Urinary bladder (tissue), 4 donors: ENCODE results near the gene CDR2. TPM values are rescaled to one million over a fixed set of nuclear protein-coding genes. Genes with fewer than 3 reads are reported as not detected.
A peak's percentile ranks its signal among the peaks of the same experiment; 100 is the strongest.
"Not testable (repeated sequence)": the region's sequence is repeated elsewhere in the genome, so short reads cannot be mapped to it uniquely, and the experiment has no call there.

ENCODE experiments used
- DNase-seq: peaks from one replicate; pipeline ENCODE4 v3.0.0-alpha.2; 2015; ENCODE audit errors: extremely low spot score
- H3K27ac ChIP-seq: one replicate; pipeline ENCODE4 v1.5.1; 2013; ENCODE audit warnings: low read depth, mild to moderate bottlenecking, moderate library complexity
- H3K36me3 ChIP-seq: one replicate; pipeline ENCODE4 v1.6.1; 2013; ENCODE audit warnings: mild to moderate bottlenecking, moderate library complexity; ENCODE audit not compliant: insufficient read depth
- H3K4me1 ChIP-seq: one replicate; pipeline ENCODE4 v1.6.1; 2013; ENCODE audit warnings: mild to moderate bottlenecking, moderate library complexity; ENCODE audit not compliant: insufficient read depth
- H3K4me3 ChIP-seq: one replicate; pipeline ENCODE4 v1.5.1; 2013; ENCODE audit warnings: low read depth, low read length
- WGBS: extraction: QIAGEN DNeasy Blood & Tissue Kit; methylation state at CpG from one replicate; pipeline ENCODE4 v1.1.7; 2013; 5-methylcytosine and 5-hydroxymethylcytosine counted together
- polyA plus RNA-seq: library from polyadenylated mRNA; stranded (reverse); fragments of 200-250 nt; gene quantifications from one replicate; pipeline ENCODE4 v1.2.3, GENCODE V29; 2013
- total RNA-seq: library from RNA; depleted of rRNA; stranded (reverse); fragments of >200 nt; gene quantifications from one replicate; pipeline ENCODE4 v1.2.3, GENCODE V29; 2014
- donor health status: healthy with polysubstance abuse.
- donor health status: healthy.

The CDR2 gene
- total and polyA plus RNA-seq, 2 donors: 22.9 to 48.6 TPM

DNA sequence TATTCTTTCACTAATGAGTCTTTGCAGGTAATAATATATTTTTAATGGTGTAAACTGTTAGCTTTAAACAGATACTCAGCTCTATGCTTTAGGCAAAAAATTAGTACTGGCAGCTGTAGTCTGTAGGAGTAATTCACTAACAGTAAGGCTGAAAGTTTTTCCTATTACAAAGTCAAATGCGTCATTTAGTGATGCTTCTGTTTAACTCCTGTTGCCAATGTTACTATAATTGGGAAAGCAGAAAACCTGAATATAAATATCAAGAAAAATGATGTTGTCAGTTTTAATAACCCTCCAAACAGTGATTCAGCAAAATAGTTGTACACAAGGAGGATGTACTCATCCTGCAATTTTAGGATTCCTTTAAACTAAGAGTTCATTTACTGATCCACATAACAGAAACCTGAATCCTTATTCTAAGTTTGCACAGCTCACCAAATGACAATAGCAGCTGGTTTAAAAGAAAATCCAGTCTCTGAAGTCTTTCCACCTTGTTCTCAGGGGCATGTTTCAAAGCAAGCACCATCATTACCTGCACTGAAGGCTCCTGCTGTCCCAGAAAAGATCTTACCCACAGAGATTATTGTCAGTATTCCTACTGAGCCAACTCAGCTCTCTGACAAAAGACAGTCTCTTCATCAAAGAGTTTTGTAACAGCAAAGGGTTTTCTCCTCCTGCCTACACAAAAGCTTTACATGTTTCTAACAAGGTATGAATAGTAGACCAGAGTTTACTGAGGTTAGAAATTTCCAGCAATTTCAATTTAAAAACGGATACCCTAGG lies 4.2 kb downstream of the CDR2 start:
- Histone ChIP-seq H3K4me1 (peaks cover 3% of the 10 kb centered on the region), H3K36me3 (no peaks in the 10 kb centered on the region), H3K27ac (peak overlapping the region; percentile 52), H3K4me3 (no peak overlapping the region)
- WGBS: 46% methylated on average over 2 of the region's 2 CpGs
- DNase-seq: no peak

DNA sequence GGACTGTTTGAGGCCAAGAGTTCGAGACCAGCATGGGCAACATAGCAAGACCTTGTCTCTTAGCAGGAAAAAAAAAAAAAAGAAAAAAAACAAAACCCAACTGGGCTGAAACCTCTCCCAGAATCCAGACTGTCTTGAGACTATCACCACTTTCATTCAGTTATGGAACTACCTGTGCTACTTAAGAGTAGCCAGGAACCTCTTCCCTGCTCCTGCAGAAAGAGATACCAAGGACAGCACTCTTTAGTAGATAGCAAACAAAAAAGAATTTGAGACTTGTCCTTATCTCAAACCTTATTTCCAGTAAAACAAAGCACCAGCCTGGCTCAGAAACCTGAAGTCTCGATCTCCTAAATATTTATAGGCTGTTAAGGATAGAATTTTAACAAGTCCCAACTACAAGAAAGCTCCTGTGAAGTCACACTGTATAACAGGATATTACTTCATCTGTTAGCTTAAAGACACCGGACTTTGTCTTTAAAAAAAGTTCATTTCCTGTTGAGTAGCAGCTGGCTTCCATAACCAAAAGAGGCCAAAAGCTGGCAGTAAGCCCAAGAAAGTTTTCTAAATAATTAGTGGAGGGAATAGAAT lies 5.1 kb downstream of the CDR2 start:
- peaks cover 3% of the 10 kb centered on the region for H3K4me1 ChIP-seq
- H3K4me3 ChIP-seq: no peak overlapping the region
- no peak overlapping the region for H3K27ac ChIP-seq
- no peaks in the 10 kb centered on the region for H3K36me3 ChIP-seq
- DNase-seq: peak; percentile 36
- WGBS: 35% methylated on average over 3 of the region's 3 CpGs

DNA sequence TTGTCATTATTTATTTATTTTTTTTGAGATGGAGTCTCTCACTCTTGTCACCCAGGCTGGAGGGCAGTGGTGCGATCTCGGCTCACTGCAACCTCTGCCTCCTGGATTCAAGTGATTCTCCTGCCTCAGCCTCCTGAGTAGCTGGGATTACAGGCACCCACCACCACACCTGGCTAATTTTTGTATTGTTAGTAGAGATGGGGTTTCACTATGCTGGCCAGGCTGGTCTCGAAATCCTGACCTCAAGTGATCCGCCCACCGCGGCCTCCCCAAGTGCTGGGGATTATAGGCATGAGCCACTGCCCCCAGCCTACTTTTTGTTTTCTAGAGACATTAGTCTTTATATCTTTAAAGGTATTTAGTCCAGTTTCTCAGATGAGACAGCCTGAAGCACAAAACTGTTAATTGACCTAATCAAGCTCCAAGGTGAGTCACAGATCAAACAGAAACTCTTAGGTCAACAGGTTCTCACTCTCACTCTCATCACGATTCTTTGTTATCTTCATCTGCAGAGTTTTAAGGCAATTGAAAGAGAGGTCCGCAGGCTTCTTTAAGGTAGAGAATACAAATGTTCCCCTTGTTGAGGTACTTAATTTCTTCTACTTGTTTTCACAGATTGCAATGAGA lies 6.1 kb downstream of the CDR2 start:
- not testable (repeated sequence) for H3K36me3 ChIP-seq, H3K4me3 ChIP-seq, H3K27ac ChIP-seq, H3K4me1 ChIP-seq, DNase-seq
- WGBS: 93% methylated on average over 8 of the region's 8 CpGs

DNA sequence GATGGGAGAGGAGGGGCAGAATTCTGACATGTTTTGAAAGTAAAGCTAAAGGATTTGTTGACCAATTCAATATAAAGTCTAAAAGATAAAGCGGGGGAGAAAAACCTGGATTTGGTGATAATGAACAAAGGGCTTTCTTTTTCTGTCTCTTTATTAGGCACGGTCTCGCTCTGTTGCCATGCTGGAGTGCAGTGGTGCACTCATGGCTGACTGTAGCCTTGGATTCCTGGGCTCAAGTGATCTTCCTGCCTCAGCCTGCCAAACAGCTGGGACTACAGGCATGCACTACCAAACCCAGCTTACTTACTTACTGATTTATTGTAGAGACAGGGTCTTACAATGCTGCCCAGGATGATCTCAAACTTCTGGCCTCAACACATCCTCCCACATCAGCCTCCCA lies 7.5 kb downstream of the CDR2 start:
- no peak for DNase-seq
- Histone ChIP-seq H3K27ac (no peak overlapping the region), H3K36me3 (peaks cover 3% of the 10 kb centered on the region), H3K4me3 (no peak overlapping the region), H3K4me1 (peaks cover 2% of the 10 kb centered on the region)
- 92% methylated on average over 3 of the region's 3 CpGs for WGBS

DNA sequence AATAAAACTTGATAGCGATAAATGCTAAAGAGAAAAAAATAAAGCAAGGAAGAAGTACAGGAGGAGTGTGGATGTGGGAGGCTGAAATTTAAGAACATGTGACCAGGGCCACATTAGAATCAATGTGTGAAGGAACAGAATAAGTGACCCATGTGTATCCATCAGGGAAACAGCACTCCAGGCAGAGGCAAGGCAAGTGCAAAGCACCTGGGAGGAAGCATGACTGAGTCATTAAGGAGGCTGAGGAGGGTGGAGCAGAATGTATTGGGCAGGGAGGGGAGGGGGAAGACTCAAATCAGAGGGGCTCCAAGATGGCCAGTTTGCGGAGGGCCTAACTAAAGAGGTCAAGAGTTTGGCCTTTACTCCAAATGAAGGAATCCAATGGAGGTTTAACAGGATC lies 8.0 kb downstream of the CDR2 start:
- Histone ChIP-seq H3K27ac (no peak overlapping the region), H3K4me1 (peaks cover 2% of the 10 kb centered on the region), H3K36me3 (peaks cover 3% of the 10 kb centered on the region), H3K4me3 (no peak overlapping the region)
- 100% methylated on average over 2 of the region's 2 CpGs for WGBS
- no peak for DNase-seq

DNA sequence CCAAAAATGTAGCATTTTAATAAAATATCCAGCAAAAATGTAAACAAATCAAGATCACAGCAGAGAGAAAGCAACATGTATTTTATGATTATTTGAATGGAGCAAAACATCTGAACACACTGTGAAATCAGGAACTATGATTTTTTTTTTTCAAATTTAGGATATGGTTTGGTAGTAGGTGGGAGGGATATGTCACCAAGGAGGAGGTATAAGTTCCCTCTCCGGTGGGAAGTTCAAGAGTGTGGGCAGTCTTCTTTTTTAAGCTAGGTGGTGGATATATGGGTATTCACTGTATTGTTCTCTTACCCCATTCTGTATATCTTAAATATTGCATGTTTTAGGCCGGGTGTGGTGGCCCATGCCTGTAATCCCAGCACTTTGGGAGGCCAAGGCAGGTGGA lies 10.2 kb downstream of the CDR2 start:
- Histone ChIP-seq H3K4me3 (no peak overlapping the region), H3K36me3 (peaks cover 3% of the 10 kb centered on the region), H3K27ac (no peak overlapping the region), H3K4me1 (no peaks in the 10 kb centered on the region)
- DNase-seq: no peak
- WGBS: 90% methylated on average over 2 of the region's 2 CpGs

DNA sequence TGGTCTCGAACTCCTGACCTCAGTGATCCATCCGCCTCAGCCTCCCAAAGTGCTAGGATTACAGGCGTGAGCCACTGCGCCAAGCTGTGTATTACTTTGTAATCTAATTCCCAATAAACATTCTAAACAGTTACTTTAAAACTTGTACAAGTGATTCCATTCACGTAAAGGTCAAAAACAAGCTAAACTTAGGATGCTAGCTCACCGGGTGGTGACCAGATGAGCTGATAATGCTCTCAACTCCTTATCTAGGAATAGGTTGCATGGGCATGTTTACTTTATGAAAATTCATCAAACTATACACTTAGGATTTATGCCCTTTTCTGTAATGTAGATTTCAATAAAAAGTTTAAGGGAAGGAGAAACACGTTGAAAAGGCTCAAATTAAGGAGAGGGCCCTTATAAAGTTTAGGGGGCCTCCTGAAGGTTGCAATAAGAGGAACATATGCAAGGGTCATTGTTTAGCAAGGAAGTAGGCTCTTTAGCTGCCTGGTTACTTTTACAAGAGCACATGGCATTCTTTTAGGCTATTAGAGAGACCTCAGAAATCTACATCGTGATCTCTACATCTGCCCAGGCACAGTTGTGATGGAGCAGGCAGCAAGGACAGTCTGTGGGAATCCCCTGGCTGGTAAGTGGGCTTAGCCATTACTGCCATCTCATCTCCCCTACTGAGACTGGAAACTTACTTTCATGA lies 13.3 kb downstream of the CDR2 start:
- H3K27ac ChIP-seq: no peak overlapping the region
- 64% methylated on average over 8 of the region's 8 CpGs for WGBS

DNA sequence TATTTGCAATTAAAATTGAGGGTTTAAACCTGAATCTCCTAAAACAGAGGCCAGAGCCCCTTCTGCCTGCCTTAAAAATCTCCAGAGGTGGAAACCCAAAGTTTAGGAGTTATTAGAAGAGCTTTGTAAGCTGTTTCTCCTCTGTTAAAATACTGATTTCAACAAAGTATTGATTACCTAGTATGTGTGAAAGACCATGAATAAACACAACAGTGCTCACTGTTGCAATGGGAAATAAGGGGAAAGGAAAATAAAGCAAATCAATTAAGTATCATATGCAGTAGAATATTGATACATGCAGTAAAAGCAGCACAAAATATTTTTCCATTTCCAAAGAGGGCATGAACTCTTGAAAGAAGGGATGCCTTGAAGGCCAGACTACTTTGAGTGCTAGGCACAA lies 14.7 kb downstream of the CDR2 start:
- Histone ChIP-seq H3K4me3 (no peak overlapping the region), H3K4me1 (no peaks in the 10 kb centered on the region), H3K27ac (no peak overlapping the region), H3K36me3 (peaks cover 3% of the 10 kb centered on the region)
- DNase-seq: no peak

More for the DNA sequence above, 13.3 kb downstream of the CDR2 start:
- Histone ChIP-seq H3K4me3 (no peak overlapping the region), H3K4me1 (no peaks in the 10 kb centered on the region), H3K36me3 (peaks cover 3% of the 10 kb centered on the region)
- DNase-seq: no peak

DNA sequence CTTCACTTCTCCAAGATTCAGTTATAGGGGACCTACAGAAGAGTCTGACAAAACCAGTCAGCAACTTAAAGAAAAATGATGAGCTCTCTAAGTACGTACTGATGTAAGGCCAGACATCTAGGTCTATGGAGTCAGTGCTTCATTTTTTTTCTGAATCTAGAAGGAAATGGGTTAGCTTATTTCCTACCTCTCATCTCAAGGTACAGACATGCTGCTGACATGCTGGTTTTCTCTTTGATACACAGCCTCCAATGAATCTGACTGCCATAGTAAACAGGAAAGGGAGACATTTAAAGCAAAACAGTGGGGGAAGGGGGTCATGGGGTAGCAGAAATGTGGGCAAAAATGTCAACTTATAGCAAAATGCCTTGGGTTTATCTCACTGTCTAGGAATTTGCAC lies 16.4 kb downstream of the CDR2 start:
- H3K36me3 ChIP-seq: no peaks in the 10 kb centered on the region
- DNase-seq: no peak
- H3K4me1 ChIP-seq: peaks cover 1% of the 10 kb centered on the region
- H3K4me3 ChIP-seq: no peak overlapping the region
- no peak overlapping the region for H3K27ac ChIP-seq
- WGBS: 79% methylated on average over 1 of the region's 1 CpG

DNA sequence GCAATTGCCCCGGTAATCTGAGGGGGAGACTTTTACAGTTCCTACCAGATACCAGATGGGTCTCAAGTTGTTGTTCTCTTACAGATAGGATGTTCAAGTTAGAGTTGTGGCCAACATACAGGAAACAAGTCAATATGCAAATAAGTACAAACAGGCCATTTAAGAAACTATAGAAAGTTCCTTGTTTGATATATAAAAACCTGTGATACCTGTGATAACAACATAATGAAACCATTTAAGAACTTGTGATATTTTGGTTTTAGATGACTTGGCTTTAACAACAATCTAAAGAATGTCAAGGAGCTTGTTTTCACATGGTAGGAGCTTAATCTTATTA lies 16.8 kb downstream of the CDR2 start:
- H3K4me1 ChIP-seq: peaks cover 1% of the 10 kb centered on the region
- no peak for DNase-seq
- H3K36me3 ChIP-seq: no peaks in the 10 kb centered on the region
- no peak overlapping the region for H3K4me3 ChIP-seq
- WGBS: 46% methylated on average over 1 of the region's 1 CpG
- no peak overlapping the region for H3K27ac ChIP-seq

DNA sequence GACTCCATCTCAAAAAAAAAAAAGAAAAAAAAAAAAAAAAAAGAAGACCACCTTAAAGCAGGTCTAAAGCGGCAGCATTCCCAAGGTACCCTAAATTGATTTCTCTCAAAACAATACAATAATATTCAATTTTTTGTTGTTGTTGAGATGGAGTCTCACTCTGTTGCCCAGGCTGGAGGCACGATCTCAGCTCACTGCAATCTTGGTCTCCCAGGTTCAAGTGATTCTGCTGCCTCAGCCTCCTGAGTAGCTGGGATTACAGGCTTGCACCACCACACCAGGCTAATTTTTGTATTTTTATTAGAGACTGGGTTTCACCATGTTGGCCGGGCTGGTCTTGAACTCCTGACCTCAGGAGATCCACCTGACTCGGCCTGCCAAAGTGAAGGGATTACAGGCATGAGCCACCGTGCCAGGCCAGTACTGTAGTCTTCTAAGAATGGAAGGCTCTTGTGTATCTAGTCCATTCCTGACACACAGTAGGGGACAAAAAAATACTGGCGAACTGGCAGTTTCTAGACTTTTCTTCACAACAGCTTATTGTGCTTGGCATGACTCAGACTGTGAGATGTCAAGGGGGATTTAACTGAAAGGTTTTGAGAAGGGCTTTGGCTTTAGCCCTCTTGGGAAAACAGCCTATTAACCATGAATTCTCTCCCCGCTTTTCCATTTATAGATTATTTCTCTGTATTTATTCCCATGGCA lies 17.3 kb downstream of the CDR2 start:
- Histone ChIP-seq H3K27ac (no peak overlapping the region), H3K4me3 (no peak overlapping the region), H3K36me3 (no peaks in the 10 kb centered on the region), H3K4me1 (peaks cover 1% of the 10 kb centered on the region)
- no peak for DNase-seq
- 79% methylated on average over 7 of the region's 7 CpGs for WGBS

DNA sequence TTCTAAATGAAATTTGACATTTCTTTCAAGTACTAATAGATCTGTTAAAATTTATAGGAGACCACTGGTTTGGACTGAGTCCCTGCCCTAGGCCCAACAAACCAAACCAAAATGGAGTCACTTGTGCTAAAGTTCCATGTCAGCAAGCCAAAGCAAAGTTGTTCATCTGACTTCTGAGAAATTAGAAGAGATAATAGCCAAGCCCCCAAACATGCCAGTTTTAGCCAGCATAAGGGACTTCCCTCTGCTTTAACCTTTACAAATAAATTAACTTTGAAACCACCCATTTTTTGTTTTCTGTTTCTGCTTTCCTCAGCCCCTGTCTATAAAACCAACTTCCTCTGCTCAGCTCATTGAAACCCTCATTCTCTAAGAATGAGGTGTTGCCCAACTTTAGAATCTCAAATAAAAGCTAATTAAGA lies 18.9 kb downstream of the CDR2 start:
- no peak overlapping the region for H3K4me3 ChIP-seq
- DNase-seq: no peak
- no peaks in the 10 kb centered on the region for H3K36me3 ChIP-seq
- peaks cover 1% of the 10 kb centered on the region for H3K4me1 ChIP-seq
- H3K27ac ChIP-seq: no peak overlapping the region

DNA sequence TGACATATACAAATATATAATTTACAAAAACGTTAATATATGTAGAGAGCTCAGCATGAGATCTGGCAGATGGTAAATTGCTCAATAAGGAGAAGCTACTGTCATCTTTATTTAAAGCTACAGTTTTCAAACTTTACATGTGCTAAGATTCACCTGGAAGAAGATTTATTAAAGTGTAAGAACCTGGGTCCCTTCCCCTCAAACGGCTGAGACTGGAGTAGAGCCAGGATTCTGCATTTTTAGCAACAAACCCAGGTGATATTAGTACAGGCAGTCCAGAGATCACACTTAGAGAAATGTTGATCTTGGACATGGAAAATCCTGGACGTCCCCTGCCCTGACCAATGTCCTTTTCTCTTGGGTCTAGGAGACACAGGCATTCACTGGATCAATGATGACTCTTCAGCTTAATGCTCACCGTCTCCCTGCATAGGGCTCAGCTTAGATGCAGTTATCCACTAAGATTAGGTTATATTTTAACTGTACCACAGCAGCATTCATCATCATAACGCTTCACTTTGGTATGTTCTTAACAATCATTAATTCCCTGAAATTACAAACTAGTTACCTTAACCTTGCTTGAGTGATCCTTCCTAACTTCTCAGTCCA lies 20.4 kb downstream of the CDR2 start:
- 60% methylated on average over 5 of the region's 5 CpGs for WGBS
- no peak overlapping the region for H3K4me3 ChIP-seq
- peaks cover 2% of the 10 kb centered on the region for H3K36me3 ChIP-seq
- no peak overlapping the region for H3K27ac ChIP-seq
- DNase-seq: no peak
- peaks cover 1% of the 10 kb centered on the region for H3K4me1 ChIP-seq
